ENCODE results near the gene FHOD3. TPM values are rescaled to one million over a fixed set of nuclear protein-coding genes. Genes with fewer than 3 reads are reported as not detected.

FHOD3 gene
- total and polyA plus RNA-seq, 2 of the 13 experiments (the other 11 are each of a cell fraction or from before 2014, with no cell fraction given), result 0.07 TPM; not detected in 1

DNA sequence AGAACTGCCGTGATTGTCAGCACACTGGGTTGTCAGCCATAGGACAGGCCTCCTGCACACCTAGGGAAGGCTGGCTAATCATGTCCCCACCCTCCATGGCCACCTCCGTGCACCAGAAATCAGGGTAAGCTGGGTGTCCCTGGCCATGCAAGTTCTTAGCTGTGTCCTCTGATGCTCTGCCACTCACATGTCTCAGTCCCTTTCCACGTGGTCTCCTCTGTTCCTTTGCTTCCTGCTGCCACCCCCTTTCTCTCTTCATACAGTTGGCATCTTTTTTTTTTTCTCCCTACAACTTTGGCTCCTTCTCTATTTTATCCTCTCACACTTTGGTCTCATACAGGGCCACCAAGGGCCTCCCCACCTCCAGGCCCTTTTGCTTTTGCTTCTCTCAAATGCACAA is 377.6 kb downstream of the FHOD3 start:
- Histone ChIP-seq H3K9ac (ENCODE audit: insufficient read depth, low read depth, low read length) (no peak overlapping the region), H3K4me2 (ENCODE audit: low read depth, low read length) (no peak overlapping the region), H3K27me3 (ENCODE audit: control insufficient read depth in 1 of 2, insufficient read depth in 2 of 2, low read length in 2 of 2) (no peaks in the 10 kb centered on the region; a peak in 1 of 5 replicates), H3K9me3 (ENCODE audit: low read length) (no peaks in the 10 kb centered on the region), H3K27ac (ENCODE audit: extremely low read length, insufficient read depth, low read length) (no peak overlapping the region), H2AFZ (ENCODE audit: low read length) (no peak overlapping the region), H3K36me3 (replicated peaks in 1 of 2; ENCODE audit: control insufficient read depth in 1 of 2, insufficient read depth in 2 of 2, low read length in 2 of 2) (no peaks in the 10 kb centered on the region), H3K4me3 (replicated peaks in 1 of 3; ENCODE audit: insufficient read depth in 1 of 3, low read depth in 2 of 3, low read length in 3 of 3) (no peak overlapping the region), H3K4me1 (ENCODE audit: insufficient read depth, low read length) (peaks cover 22% of the 10 kb centered on the region), H4K20me1 (ENCODE audit: insufficient read depth, low read length) (no peaks in the 10 kb centered on the region), H3K79me2 (ENCODE audit: insufficient read depth, low read length) (no peaks in the 10 kb centered on the region)
- DNase-seq (ENCODE audit: low spot score) (no peak), ATAC-seq (no peak; the same call in 2 of the 3 replicates), FAIRE-seq (no peak)
- no peak for TF ChIP-seq ZNF441 (CRISPR knock-in tag; IDR thresholded peaks at IDR 0.05; ENCODE audit: borderline replicate concordance)
- TF ChIP-seq, protein P1, sequence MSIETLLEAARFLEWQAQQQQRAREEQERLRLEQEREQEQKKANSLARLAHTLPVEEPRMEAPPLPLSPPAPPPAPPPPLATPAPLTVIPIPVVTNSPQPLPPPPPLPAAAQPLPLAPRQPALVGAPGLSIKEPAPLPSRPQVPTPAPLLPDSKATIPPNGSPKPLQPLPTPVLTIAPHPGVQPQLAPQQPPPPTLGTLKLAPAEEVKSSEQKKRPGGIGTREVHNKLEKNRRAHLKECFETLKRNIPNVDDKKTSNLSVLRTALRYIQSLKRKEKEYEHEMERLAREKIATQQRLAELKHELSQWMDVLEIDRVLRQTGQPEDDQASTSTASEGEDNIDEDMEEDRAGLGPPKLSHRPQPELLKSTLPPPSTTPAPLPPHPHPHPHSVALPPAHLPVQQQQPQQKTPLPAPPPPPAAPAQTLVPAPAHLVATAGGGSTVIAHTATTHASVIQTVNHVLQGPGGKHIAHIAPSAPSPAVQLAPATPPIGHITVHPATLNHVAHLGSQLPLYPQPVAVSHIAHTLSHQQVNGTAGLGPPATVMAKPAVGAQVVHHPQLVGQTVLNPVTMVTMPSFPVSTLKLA (IDR thresholded peaks at IDR 0.05), result peak; percentile 92
- 14% methylated on average over 3 of the region's 3 CpGs for WGBS (ENCODE audit: low lambda C conversion rate)
- intact Hi-C loops (cut with micrococcal nuclease; ENCODE audit: unreplicated experiment) (no loop called here), in situ Hi-C loops (cut with HindIII; ENCODE audit: extremely low pct_ligation_motif_present, low pct_unique_long_range_greater_than_20kb) (no loop called here)
- BruUV-seq (replicated peaks), result no TSS peak
- ChIA-PET CTCF (ENCODE audit: low intra/inter-chr PET ratio, low total read pairs) (no interaction called here), POLR2A (no interaction called here)

DNA sequence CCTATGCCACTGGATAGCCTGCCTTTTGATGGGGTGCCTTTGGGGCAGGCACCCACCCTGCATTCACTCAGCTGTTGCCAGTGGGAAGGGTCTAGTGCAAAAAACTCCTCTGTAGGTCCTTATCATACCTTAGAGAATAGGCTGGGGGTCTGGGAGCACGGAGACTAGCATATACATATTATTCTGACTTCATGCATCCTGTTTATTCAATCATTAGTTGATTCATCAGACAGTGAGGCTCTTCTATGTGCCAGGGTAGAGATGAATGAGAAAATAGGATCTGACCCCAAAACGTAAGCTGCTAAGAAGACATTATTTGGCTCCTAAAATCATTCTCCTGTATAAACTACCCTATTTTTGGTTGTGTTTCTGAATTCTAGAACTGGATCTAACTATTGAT is 378.0 kb downstream of the FHOD3 start:
- 0% methylated on average over 2 of the region's 2 CpGs for WGBS (ENCODE audit: low lambda C conversion rate)
- H3K4me3 ChIP-seq (replicated peaks in 1 of 3; ENCODE audit: insufficient read depth in 1 of 3, low read depth in 2 of 3, low read length in 3 of 3), result no peak overlapping the region
- no peak overlapping the region for H3K4me2 ChIP-seq (ENCODE audit: low read depth, low read length)
- intact Hi-C loops (cut with micrococcal nuclease; ENCODE audit: unreplicated experiment), result no loop called here
- no peak overlapping the region for H2AFZ ChIP-seq (ENCODE audit: low read length)
- H3K9ac ChIP-seq (ENCODE audit: insufficient read depth, low read depth, low read length), result no peak overlapping the region
- ATAC-seq, result no peak
- no peak for DNase-seq (ENCODE audit: low spot score)
- H3K27ac ChIP-seq (ENCODE audit: extremely low read length, insufficient read depth, low read length), result no peak overlapping the region
- FAIRE-seq, result no peak
- no peaks in the 10 kb centered on the region for H3K9me3 ChIP-seq (ENCODE audit: low read length)
- no peaks in the 10 kb centered on the region for H3K79me2 ChIP-seq (ENCODE audit: insufficient read depth, low read length)
- in situ Hi-C loops (cut with HindIII; ENCODE audit: extremely low pct_ligation_motif_present, low pct_unique_long_range_greater_than_20kb), result no loop called here
- H3K4me1 ChIP-seq (ENCODE audit: insufficient read depth, low read length), result peaks cover 22% of the 10 kb centered on the region
- ChIA-PET CTCF (ENCODE audit: low intra/inter-chr PET ratio, low total read pairs) (no interaction called here), POLR2A (no interaction called here)
- no peaks in the 10 kb centered on the region; a peak in 1 of 5 replicates for H3K27me3 ChIP-seq (ENCODE audit: control insufficient read depth in 1 of 2, insufficient read depth in 2 of 2, low read length in 2 of 2)
- H4K20me1 ChIP-seq (ENCODE audit: insufficient read depth, low read length), result no peaks in the 10 kb centered on the region
- H3K36me3 ChIP-seq (replicated peaks in 1 of 2; ENCODE audit: control insufficient read depth in 1 of 2, insufficient read depth in 2 of 2, low read length in 2 of 2), result no peaks in the 10 kb centered on the region
- TF ChIP-seq ZNF761 (CRISPR knock-in tag; conservative IDR thresholded peaks at IDR 0.05) (no peak), EZH2 (conservative IDR thresholded peaks at IDR 0.05; ENCODE audit: low read depth, low read length) (no peak), ZFYVE20 (CRISPR knock-in tag; IDR thresholded peaks at IDR 0.05; ENCODE audit: borderline replicate concordance, low read depth) (no peak), ZNF891 (CRISPR knock-in tag; IDR thresholded peaks at IDR 0.05) (no peak), ZFX (CRISPR knock-in tag; IDR thresholded peaks at IDR 0.05; ENCODE audit: low read depth) (no peak), ELF3 (CRISPR knock-in tag; IDR thresholded peaks at IDR 0.05) (no peak)
- BruUV-seq (replicated peaks), result no TSS peak

All from HepG2 (cell line).